GM12878 (cell line): ENCODE data around the gene TUB. TPM values are rescaled to one million over a fixed set of nuclear protein-coding genes. Genes with fewer than 3 reads are reported as not detected.
A peak's percentile ranks its signal among the peaks of the same experiment; 100 is the strongest.

Experiments
- ATAC-seq: fragments of 200-7000 bp; cut with Tn5 transposase; 3 replicates; pipeline ENCODE4 v1.9.1; 2020; ENCODE audit warnings: mild to moderate bottlenecking, moderate library complexity
- Bru-seq: library from RNA; stranded (reverse); fragments of 400-500 nt; gene quantifications from one replicate; lab custom pipeline; 2021; lab: Mats Ljungman, UMichigan
- BruChase-seq, 2 experiments: library from RNA; stranded (reverse); fragments of 400-500 nt; gene quantifications; one replicate each; lab custom pipeline; 2021; lab: Mats Ljungman, UMichigan
- BruUV-seq: library from RNA; stranded (reverse); fragments of 400-500 nt; replicated peaks from 2 replicates; lab custom pipeline; 2021; lab: Mats Ljungman, UMichigan
- CTCF ChIA-PET: fragments of 300-600 bp; sonication (Branson Sonifier 250); formaldehyde crosslinking; extraction: SDS; loops from one replicate; lab custom pipeline; 2021; ENCODE audit warnings: inconsistent platforms; lab: Yijun Ruan, JAX
- POLR2A ChIA-PET: fragments of 350-600 bp; formaldehyde crosslinking; extraction: SDS; loops from one replicate; lab custom pipeline; 2021; ENCODE audit warnings: inconsistent platforms; lab: Charles Lee
- RAD21 ChIA-PET: fragments of 300-600 bp; sonication (Branson Sonifier 250); formaldehyde crosslinking; loops from one replicate; lab custom pipeline; 2023; ENCODE audit warnings: antibody characterized with exemption; ENCODE audit not compliant: unreplicated experiment; lab: Charles Lee
- SMC1A ChIA-PET: fragments of 300-600 bp; sonication (Branson Sonifier 250); formaldehyde crosslinking; loops from one replicate; lab custom pipeline; 2023; ENCODE audit not compliant: unreplicated experiment, uncharacterized antibody; lab: Charles Lee
- DNase-seq: peaks from one replicate; pipeline ENCODE4 v3.0.0-alpha.2; 2011; ENCODE audit warnings: low read depth, low spot score
- FAIRE-seq: peaks from 3 replicates; lab custom pipeline; 2011; peaks lifted over from hg19 to GRCh38; lab: Jason Lieb, UNC
- H2AFZ ChIP-seq: 2 replicates; pipeline ENCODE4 v1.6.0; 2011; ENCODE audit warnings: low read depth, low read length, control low read depth; ENCODE audit not compliant: control insufficient read depth
- H3K27ac ChIP-seq: 2 replicates; pipeline ENCODE4 v1.5.1; 2011; ENCODE audit warnings: control low read depth; ENCODE audit not compliant: control insufficient read depth, insufficient read depth
- H3K27me3 ChIP-seq, 2 experiments: replicated peaks in 1 of 2; 2 replicates each; pipeline versions ENCODE4 v1.6.0 to v1.6.1; 2011; ENCODE audit warnings: low read length in 1 of 2; ENCODE audit not compliant: control insufficient read depth in 2 of 2, insufficient read depth in 2 of 2
- H3K36me3 ChIP-seq, 2 experiments: 2 replicates each; pipeline ENCODE4 v1.5.1; 2011; ENCODE audit warnings: low read length in 1 of 2; ENCODE audit not compliant: control insufficient read depth in 2 of 2, insufficient read depth in 2 of 2
- H3K4me1 ChIP-seq: 2 replicates; pipeline ENCODE4 v1.6.1; 2011; ENCODE audit warnings: mild to moderate bottlenecking, low read length, moderate library complexity, mixed read lengths; ENCODE audit not compliant: control insufficient read depth, insufficient read depth
- H3K4me2 ChIP-seq: 2 replicates; pipeline ENCODE4 v1.6.0; 2011; ENCODE audit warnings: control low read depth; ENCODE audit not compliant: control insufficient read depth, insufficient read depth
- H3K4me3 ChIP-seq: fragments of 200-600 bp; sonication (generic); 2 replicates; pipeline ENCODE4 v1.5.1; 2016
- H3K79me2 ChIP-seq: 2 replicates; pipeline ENCODE4 v1.6.0; 2011; ENCODE audit warnings: low read length; ENCODE audit not compliant: control insufficient read depth, insufficient read depth
- H3K9ac ChIP-seq: 2 replicates; pipeline ENCODE4 v1.8.0; 2011; ENCODE audit warnings: low read length, control low read depth, mixed read lengths; ENCODE audit not compliant: control insufficient read depth, insufficient read depth
- H3K9me3 ChIP-seq: replicated peaks from 3 replicates; pipeline ENCODE4 v1.5.1; 2011; ENCODE audit warnings: mild to moderate bottlenecking, low read length; ENCODE audit not compliant: control insufficient read depth, insufficient read depth
- H4K20me1 ChIP-seq: 2 replicates; pipeline ENCODE4 v1.6.0; 2011; ENCODE audit not compliant: control insufficient read depth, insufficient read depth
- FOS ChIP-seq: IDR thresholded peaks from 3 replicates; pipeline ENCODE4 v1.6.1; 2011; ENCODE audit warnings: borderline replicate concordance; ENCODE audit not compliant: insufficient read length; ENCODE audit errors: extremely low read depth
- HCFC1 ChIP-seq: fragments of 150-350 bp; IDR thresholded peaks from 2 replicates; pipeline ENCODE4 v1.6.1; 2014; ENCODE audit warnings: low read length
- IKZF1 ChIP-seq: fragments of 450-650 bp; conservative IDR thresholded peaks from 2 replicates; pipeline ENCODE4 v1.6.1; 2017; ENCODE audit warnings: antibody characterized with exemption, mild to moderate bottlenecking
- RBBP5 ChIP-seq: fragments of 200-600 bp; sonication (generic); conservative IDR thresholded peaks from 2 replicates; pipeline ENCODE4 v1.6.1; 2016
- SMAD5 ChIP-seq: IDR thresholded peaks from 2 replicates; pipeline ENCODE4 v1.6.1; 2016; ENCODE audit warnings: antibody characterized with exemption, low read depth
- SMC3 ChIP-seq: IDR thresholded peaks from 2 replicates; pipeline ENCODE4 v1.6.1; 2011; ENCODE audit warnings: low read length, improper control_type of control experiment, borderline replicate concordance
- TAF1 ChIP-seq: IDR thresholded peaks from 2 replicates; pipeline ENCODE4 v1.6.1; 2011; ENCODE audit warnings: mild to moderate bottlenecking, low read depth, low read length, borderline replicate concordance
- WGBS: methylation state at CpG from one replicate; pipeline ENCODE4 v1.1.6; 2016; ENCODE audit warnings: low lambda C conversion rate; ENCODE audit not compliant: insufficient replicate concordance, insufficient coverage; ENCODE audit errors: missing lambda C conversion rate; 5-methylcytosine and 5-hydroxymethylcytosine counted together
- in situ Hi-C: fragments of 300-500 bp; cut with MboI; formaldehyde crosslinking; loops from 9 replicates; pipeline ENCODE4 v1.14.3; 2018; ENCODE audit warnings: mixed read lengths
- intact Hi-C: fragments of 100-400 bp; cut with micrococcal nuclease; formaldehyde crosslinking; loops from one replicate; pipeline ENCODE4 v1.14.2; 2022; ENCODE audit not compliant: unreplicated experiment
- long read RNA-seq, 2 experiments: library from polyadenylated mRNA; unstranded; transcript quantifications; one replicate each; pipeline ENCODE4 v2.0.0, GENCODE V29; 2019 to 2020
- polyA minus RNA-seq, 3 experiments: library from RNA; depleted of rRNA, polyadenylated mRNA; stranded (reverse); fragments of >200 nt; gene quantifications; 2 replicates each; pipeline ENCODE4 v1.2.3, GENCODE V29; 2011
- polyA plus RNA-seq, 11 experiments: library from polyadenylated mRNA; depleted of rRNA in 4 of 11; unstranded in 6 of 11; stranded (reverse) in 5 of 11; fragments of >200 nt; fragmentation: Nextera tagmentation in 4 of 11; fragmentation: Illumina TruSeq in 1 of 11; extraction: Ambion mirVana in 4 of 11; extraction: Trizol in 1 of 11; gene quantifications; 1 replicate in 1 of 11; 2 replicates in 10 of 11; pipeline versions ENCODE4 v1.2.1 to v1.2.3, GENCODE V29; 2011 to 2016; ENCODE audit warnings: inconsistent platforms in 2 of 11, missing spikeins in 2 of 11, low read depth in 1 of 11
- total RNA-seq, 4 experiments: library from RNA; depleted of rRNA in 3 of 4; stranded (reverse); fragments of >200 nt in 3 of 4; fragmentation: Illumina TruSeq in 1 of 4; extraction: Trizol in 1 of 4; gene quantifications; 2 replicates each; pipeline versions ENCODE4 v1.2.1 to v1.2.3, GENCODE V29; 2013 to 2021
- TF ChIP-seq, protein P1 (sequence below): IDR thresholded peaks from 2 replicates; pipeline ENCODE4 v1.6.1; 2012; ENCODE audit warnings: mild to moderate bottlenecking, low read depth, low read length
- TF ChIP-seq, protein P2 (sequence below): fragments of 450-650 bp; IDR thresholded peaks from 2 replicates; pipeline ENCODE4 v1.6.1; 2017; ENCODE audit warnings: antibody characterized with exemption, mild to moderate bottlenecking, moderate library complexity

The TUB gene, protein sequence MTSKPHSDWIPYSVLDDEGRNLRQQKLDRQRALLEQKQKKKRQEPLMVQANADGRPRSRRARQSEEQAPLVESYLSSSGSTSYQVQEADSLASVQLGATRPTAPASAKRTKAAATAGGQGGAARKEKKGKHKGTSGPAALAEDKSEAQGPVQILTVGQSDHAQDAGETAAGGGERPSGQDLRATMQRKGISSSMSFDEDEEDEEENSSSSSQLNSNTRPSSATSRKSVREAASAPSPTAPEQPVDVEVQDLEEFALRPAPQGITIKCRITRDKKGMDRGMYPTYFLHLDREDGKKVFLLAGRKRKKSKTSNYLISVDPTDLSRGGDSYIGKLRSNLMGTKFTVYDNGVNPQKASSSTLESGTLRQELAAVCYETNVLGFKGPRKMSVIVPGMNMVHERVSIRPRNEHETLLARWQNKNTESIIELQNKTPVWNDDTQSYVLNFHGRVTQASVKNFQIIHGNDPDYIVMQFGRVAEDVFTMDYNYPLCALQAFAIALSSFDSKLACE
- 0.04 TPM in 1 of 2 replicates, not detected in the other for total RNA-seq (2013; cell fraction: nucleolus; rRNA removed)
- not detected in 2 replicates for total RNA-seq (2014; rRNA removed)
- total RNA-seq (2014; rRNA removed; fragmentation: Illumina TruSeq; extraction: Trizol), result not detected in 2 replicates
- 0.13 TPM in 1 of 2 replicates, not detected in the other for total RNA-seq (2021)
- polyA plus RNA-seq (2011; ENCODE audit: low read depth), result 0.03 TPM
- 0.01 and 0.04 TPM in 2 replicates for polyA plus RNA-seq (2011; rRNA removed)
- polyA plus RNA-seq (2011; cell fraction: cytosol; rRNA removed), result 0.01 TPM in 1 of 2 replicates, not detected in the other
- 0.07 TPM in 2 replicates for polyA plus RNA-seq (2011; cell fraction: nucleus; rRNA removed)
- polyA plus RNA-seq (2012), result 0.03 and 0.12 TPM in 2 replicates
- polyA plus RNA-seq (2014; fragmentation: Illumina TruSeq; extraction: Trizol), result 0.01 TPM in 1 of 2 replicates, not detected in the other
- polyA plus RNA-seq (2014; fragmentation: Nextera tagmentation; extraction: Ambion mirVana), result under 1 TPM in 1 of 2 experiments, not detected in 1; 0.06 TPM
- polyA plus RNA-seq (2014; rRNA removed), result 0.01 TPM in 1 of 2 replicates, not detected in the other
- not detected for polyA plus RNA-seq (2016; fragmentation: Nextera tagmentation; extraction: Ambion mirVana)
- not detected in 2 replicates for polyA minus RNA-seq (2011; rRNA and poly(A)+ RNA removed)
- polyA minus RNA-seq (2011; cell fraction: cytosol; rRNA and poly(A)+ RNA removed), result not detected in 2 replicates
- polyA minus RNA-seq (2011; cell fraction: nucleus; rRNA and poly(A)+ RNA removed), result 0.10 TPM in 1 of 2 replicates, not detected in the other
- percentile 1 among the genes with signal in this experiment for Bru-seq, nascent RNA
- BruChase-seq, experiment 1, labeled RNA remaining after a 6-hour chase, result percentile 6 among the genes with signal in this experiment
- BruChase-seq, experiment 2, labeled RNA remaining after a 2-hour chase, result percentile 8 among the genes with signal in this experiment
- long read RNA-seq, experiment 1, result 0 reads
- long read RNA-seq, experiment 2, partial matches to known transcripts, result 0 of 2 reads
- long read RNA-seq, experiment 2, other reads (novel, unspliced or antisense), result 2 of 2 reads

DNA sequence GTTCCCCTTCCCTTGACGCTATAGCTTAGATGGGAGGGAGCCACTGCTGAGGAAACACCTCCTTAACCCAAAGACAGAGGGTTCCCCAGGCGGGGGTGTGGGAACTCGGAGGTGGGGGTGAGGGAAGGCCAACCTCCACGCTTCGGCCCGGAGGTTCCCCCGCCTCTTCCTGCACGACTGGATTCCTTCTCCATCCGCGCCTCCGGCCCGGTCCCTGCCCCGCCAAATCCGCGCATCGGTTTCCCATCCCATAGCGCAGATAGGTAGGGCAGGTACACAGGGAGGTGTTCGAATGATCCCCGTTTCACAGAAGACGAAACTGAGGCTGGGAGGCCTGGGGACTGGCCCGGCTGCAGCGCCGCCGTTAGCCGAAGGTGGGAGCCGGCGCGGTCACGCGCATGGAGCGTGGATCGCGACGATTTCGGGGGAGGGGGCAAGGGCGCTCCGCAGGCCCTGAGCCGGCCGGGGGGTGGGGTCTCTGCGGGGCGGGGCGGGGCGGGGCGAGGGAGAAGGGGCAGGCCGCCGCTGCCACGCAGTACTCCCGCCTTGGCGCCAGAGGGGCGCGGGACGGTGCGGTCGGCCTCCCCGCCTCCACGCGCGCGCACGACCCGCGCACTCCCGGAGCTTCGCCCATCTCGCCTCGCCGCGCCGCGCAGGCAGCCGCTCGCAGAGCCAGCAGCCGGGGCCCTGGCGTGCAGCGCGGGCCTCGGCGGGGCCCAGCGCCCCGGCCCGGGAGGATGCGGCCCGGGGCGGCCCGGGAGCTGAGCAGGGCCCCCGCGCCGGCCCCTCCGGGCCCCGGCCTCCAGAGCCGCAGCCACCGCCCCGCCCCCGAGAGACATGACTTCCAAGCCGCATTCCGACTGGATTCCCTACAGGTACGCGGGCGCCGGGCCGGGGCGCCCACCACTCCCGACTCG is at the start of gene TUB:
TSS of gene TUB (plus strand) at position 538 of the 917 bp plus-strand sequence. CDS start at position 838, 300 bp downstream.
- no peak within 1 kb of the TSS for H3K4me3 ChIP-seq
- CTCF ChIA-PET, result interaction anchor here (1.2 kb wide), 1 partner anchor 18 kb away, joined by 4 read pairs; no protein-coding TSS in a partner anchor
- BruUV-seq, result no TSS peak

More for the DNA sequence above, at the start of gene TUB:
- H4K20me1 ChIP-seq, result no peaks in the 10 kb centered on the region
- peaks cover 9 to 18% of the 10 kb centered on the region in 2 experiments for H3K27me3 ChIP-seq
- H3K9me3 ChIP-seq, result no peaks in the 10 kb centered on the region
- H3K79me2 ChIP-seq, result no peaks in the 10 kb centered on the region
- DNase-seq, result no peak
- ATAC-seq, result no peak
- H3K4me2 ChIP-seq, result peak within 1 kb of the TSS; percentile 55
- no peaks in the 10 kb centered on the region for H3K4me1 ChIP-seq
- H3K36me3 ChIP-seq, result no peaks in the 10 kb centered on the region
- H3K9ac ChIP-seq, result no peak within 1 kb of the TSS
- WGBS, result 19% methylated on average over 33 of the region's 104 CpGs
- no peak for FAIRE-seq
- POLR2A ChIA-PET, result no interaction called here
- H3K27ac ChIP-seq, result no peak within 1 kb of the TSS
- intact Hi-C loops (no loop called here), in situ Hi-C loops (no loop called here)
- no peak within 1 kb of the TSS for H2AFZ ChIP-seq
- SMC1A ChIA-PET, result interaction anchor here (1.5 kb wide), 1 partner anchor 19 kb away, joined by 5 read pairs; no protein-coding TSS in a partner anchor
- RAD21 ChIA-PET, result interaction anchor here (1.7 kb wide), 1 partner anchor 18 kb away, joined by 4 read pairs; no protein-coding TSS in a partner anchor
- TF ChIP-seq, protein P1, sequence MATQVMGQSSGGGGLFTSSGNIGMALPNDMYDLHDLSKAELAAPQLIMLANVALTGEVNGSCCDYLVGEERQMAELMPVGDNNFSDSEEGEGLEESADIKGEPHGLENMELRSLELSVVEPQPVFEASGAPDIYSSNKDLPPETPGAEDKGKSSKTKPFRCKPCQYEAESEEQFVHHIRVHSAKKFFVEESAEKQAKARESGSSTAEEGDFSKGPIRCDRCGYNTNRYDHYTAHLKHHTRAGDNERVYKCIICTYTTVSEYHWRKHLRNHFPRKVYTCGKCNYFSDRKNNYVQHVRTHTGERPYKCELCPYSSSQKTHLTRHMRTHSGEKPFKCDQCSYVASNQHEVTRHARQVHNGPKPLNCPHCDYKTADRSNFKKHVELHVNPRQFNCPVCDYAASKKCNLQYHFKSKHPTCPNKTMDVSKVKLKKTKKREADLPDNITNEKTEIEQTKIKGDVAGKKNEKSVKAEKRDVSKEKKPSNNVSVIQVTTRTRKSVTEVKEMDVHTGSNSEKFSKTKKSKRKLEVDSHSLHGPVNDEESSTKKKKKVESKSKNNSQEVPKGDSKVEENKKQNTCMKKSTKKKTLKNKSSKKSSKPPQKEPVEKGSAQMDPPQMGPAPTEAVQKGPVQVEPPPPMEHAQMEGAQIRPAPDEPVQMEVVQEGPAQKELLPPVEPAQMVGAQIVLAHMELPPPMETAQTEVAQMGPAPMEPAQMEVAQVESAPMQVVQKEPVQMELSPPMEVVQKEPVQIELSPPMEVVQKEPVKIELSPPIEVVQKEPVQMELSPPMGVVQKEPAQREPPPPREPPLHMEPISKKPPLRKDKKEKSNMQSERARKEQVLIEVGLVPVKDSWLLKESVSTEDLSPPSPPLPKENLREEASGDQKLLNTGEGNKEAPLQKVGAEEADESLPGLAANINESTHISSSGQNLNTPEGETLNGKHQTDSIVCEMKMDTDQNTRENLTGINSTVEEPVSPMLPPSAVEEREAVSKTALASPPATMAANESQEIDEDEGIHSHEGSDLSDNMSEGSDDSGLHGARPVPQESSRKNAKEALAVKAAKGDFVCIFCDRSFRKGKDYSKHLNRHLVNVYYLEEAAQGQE, result no peak
- TF ChIP-seq SMC3 (no peak), HCFC1 (no peak), IKZF1 (no peak), SMAD5 (no peak), TAF1 (no peak), FOS (no peak), RBBP5 (no peak)
- TF ChIP-seq, protein P2, sequence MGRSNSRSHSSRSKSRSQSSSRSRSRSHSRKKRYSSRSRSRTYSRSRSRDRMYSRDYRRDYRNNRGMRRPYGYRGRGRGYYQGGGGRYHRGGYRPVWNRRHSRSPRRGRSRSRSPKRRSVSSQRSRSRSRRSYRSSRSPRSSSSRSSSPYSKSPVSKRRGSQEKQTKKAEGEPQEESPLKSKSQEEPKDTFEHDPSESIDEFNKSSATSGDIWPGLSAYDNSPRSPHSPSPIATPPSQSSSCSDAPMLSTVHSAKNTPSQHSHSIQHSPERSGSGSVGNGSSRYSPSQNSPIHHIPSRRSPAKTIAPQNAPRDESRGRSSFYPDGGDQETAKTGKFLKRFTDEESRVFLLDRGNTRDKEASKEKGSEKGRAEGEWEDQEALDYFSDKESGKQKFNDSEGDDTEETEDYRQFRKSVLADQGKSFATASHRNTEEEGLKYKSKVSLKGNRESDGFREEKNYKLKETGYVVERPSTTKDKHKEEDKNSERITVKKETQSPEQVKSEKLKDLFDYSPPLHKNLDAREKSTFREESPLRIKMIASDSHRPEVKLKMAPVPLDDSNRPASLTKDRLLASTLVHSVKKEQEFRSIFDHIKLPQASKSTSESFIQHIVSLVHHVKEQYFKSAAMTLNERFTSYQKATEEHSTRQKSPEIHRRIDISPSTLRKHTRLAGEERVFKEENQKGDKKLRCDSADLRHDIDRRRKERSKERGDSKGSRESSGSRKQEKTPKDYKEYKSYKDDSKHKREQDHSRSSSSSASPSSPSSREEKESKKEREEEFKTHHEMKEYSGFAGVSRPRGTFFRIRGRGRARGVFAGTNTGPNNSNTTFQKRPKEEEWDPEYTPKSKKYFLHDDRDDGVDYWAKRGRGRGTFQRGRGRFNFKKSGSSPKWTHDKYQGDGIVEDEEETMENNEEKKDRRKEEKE, result no peak
